ENCODE data around the gene S100A11.
A peak's percentile ranks its signal among the peaks of the same experiment; 100 is the strongest.

The S100A11 gene

GRCh38 chr1:152015766-152016165 lies 21.0 kb downstream of the S100A11 start:
- Histone ChIP-seq H3K27me3 (peaks cover 14% of the 10 kb centered on the region), H3K4me3 (ENCODE audit: low read depth, low read length) (no peak overlapping the region)
- TF ChIP-seq, protein P1, sequence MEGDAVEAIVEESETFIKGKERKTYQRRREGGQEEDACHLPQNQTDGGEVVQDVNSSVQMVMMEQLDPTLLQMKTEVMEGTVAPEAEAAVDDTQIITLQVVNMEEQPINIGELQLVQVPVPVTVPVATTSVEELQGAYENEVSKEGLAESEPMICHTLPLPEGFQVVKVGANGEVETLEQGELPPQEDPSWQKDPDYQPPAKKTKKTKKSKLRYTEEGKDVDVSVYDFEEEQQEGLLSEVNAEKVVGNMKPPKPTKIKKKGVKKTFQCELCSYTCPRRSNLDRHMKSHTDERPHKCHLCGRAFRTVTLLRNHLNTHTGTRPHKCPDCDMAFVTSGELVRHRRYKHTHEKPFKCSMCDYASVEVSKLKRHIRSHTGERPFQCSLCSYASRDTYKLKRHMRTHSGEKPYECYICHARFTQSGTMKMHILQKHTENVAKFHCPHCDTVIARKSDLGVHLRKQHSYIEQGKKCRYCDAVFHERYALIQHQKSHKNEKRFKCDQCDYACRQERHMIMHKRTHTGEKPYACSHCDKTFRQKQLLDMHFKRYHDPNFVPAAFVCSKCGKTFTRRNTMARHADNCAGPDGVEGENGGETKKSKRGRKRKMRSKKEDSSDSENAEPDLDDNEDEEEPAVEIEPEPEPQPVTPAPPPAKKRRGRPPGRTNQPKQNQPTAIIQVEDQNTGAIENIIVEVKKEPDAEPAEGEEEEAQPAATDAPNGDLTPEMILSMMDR (IDR thresholded peaks at IDR 0.05; ENCODE audit: low read depth, low read length) = no peak

DNA sequence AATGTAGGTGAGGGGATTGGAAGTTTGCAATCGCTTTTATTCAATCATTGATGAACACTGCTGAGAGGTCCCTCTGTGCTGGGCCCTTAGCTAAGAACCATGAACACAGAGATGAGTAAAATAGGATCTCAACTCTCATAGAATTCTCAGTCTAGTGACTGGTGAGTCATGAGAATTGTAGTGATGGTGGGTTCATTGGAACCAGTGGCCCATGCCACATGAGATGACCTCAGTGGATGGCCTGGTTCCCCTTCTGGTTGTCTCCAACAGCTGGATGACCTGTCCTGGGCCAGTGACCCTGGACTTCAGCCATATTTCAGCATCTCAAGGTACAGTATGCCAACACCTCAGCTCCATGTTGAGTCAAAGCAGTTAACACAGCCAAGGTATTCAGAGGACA lies 21.9 kb downstream of the S100A11 start:
- H3K4me3 ChIP-seq (ENCODE audit: low read depth, low read length) = no peak overlapping the region
- no peaks in the 10 kb centered on the region for H3K36me3 ChIP-seq
- peaks cover 18% of the 10 kb centered on the region for H3K27me3 ChIP-seq
- no peaks in the 10 kb centered on the region for H3K4me1 ChIP-seq
- DNase-seq = no peak
- H3K9me3 ChIP-seq = no peaks in the 10 kb centered on the region
- TF ChIP-seq, protein P1 (IDR thresholded peaks at IDR 0.05; ENCODE audit: low read depth, low read length) = no peak

More at GRCh38 chr1:152015766-152016165, 21.0 kb downstream of the S100A11 start:
- H3K4me1 ChIP-seq = no peaks in the 10 kb centered on the region
- no peaks in the 10 kb centered on the region for H3K36me3 ChIP-seq
- H3K9me3 ChIP-seq = no peaks in the 10 kb centered on the region
- DNase-seq = no peak

DNA sequence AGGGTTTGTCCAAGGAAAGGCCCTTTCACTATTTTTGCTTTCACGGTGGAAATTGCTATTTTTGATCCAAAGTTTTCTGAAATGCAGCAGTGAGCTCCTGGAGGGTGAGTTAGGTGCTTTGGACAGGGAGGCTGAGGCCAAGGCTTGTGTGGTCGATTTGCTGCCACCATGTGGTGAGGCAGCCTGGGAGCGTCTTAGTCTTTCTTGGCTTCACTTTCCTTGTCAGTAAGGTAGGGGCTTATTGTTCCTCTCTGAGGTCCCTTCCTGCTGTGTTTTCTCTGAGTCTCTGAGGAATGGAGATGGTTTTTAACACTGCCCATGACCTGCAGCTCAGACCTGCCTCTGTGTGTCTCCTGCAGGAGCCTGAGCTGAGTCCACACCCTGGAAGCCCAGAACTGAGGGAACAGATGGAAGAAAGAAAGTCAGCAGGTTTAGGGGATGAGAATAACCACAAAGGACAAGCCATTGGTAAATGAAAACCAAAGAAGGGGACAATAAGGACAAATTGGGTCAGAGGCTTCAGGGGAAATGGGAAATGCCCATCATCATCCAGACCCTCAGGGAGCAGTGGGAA lies 23.1 kb downstream of the S100A11 start:
- Histone ChIP-seq H3K36me3 (no peaks in the 10 kb centered on the region), H3K27me3 (peaks cover 30% of the 10 kb centered on the region), H3K4me3 (ENCODE audit: low read depth, low read length) (no peak overlapping the region), H3K4me1 (no peaks in the 10 kb centered on the region), H3K9me3 (no peaks in the 10 kb centered on the region)
- TF ChIP-seq, protein P1 (IDR thresholded peaks at IDR 0.05; ENCODE audit: low read depth, low read length) = peak; percentile 83
- DNase-seq = peak; percentile 51

GRCh38 chr1:152009691-152010090 lies 27.1 kb downstream of the S100A11 start:
- H3K27me3 ChIP-seq = peaks cover 57% of the 10 kb centered on the region
- TF ChIP-seq, protein P1 (IDR thresholded peaks at IDR 0.05; ENCODE audit: low read depth, low read length) = no peak

DNA sequence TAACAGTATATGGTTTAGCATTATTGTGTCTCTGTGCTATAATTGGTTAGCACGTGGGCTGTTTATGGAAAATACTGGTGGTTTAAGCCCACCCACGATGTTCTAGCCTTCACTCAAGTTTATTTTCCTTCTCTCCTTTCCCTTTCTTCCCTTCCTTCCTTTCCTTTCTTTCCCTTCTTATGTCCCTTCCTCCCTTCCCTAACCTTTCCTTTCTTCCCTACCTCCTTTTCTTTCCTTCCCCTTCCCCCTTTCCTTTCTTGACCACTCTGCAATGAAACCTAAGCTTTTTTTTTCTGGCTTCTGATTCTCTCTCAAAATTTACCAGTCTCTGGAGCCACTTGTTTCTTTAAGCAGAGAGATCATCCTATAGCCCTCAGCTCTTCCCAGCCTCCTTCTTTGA lies 29.8 kb downstream of the S100A11 start:
- Histone ChIP-seq H3K27me3 (peaks cover 73% of the 10 kb centered on the region), H3K4me3 (ENCODE audit: low read depth, low read length) (no peak overlapping the region), H3K9me3 (no peaks in the 10 kb centered on the region), H3K4me1 (no peaks in the 10 kb centered on the region), H3K36me3 (no peaks in the 10 kb centered on the region)
- no peak for DNase-seq
- TF ChIP-seq, protein P1 (IDR thresholded peaks at IDR 0.05; ENCODE audit: low read depth, low read length) = no peak

More at GRCh38 chr1:152009691-152010090, 27.1 kb downstream of the S100A11 start:
- H3K4me1 ChIP-seq = no peaks in the 10 kb centered on the region
- H3K9me3 ChIP-seq = no peaks in the 10 kb centered on the region
- no peaks in the 10 kb centered on the region for H3K36me3 ChIP-seq
- DNase-seq = no peak
- no peak overlapping the region for H3K4me3 ChIP-seq (ENCODE audit: low read depth, low read length)

GRCh38 chr1:152005360-152005912 lies 31.4 kb downstream of the S100A11 start:
- H3K4me3 ChIP-seq (ENCODE audit: low read depth, low read length) = no peak overlapping the region
- peaks cover 73% of the 10 kb centered on the region for H3K27me3 ChIP-seq
- TF ChIP-seq, protein P1 (IDR thresholded peaks at IDR 0.05; ENCODE audit: low read depth, low read length) = no peak
- H3K9me3 ChIP-seq = no peaks in the 10 kb centered on the region
- H3K36me3 ChIP-seq = no peaks in the 10 kb centered on the region
- no peaks in the 10 kb centered on the region for H3K4me1 ChIP-seq
- DNase-seq = no peak
